ENCODE results near the gene SAXO1. TPM values are rescaled to one million over a fixed set of nuclear protein-coding genes. Genes with fewer than 3 reads are reported as not detected.
"Not testable (repeated sequence)": the region's sequence is repeated elsewhere in the genome, so short reads cannot be mapped to it uniquely, and the experiment has no call there.

SAXO1 gene
- total RNA-seq, 1 experiment from 2014 or later = not detected

DNA sequence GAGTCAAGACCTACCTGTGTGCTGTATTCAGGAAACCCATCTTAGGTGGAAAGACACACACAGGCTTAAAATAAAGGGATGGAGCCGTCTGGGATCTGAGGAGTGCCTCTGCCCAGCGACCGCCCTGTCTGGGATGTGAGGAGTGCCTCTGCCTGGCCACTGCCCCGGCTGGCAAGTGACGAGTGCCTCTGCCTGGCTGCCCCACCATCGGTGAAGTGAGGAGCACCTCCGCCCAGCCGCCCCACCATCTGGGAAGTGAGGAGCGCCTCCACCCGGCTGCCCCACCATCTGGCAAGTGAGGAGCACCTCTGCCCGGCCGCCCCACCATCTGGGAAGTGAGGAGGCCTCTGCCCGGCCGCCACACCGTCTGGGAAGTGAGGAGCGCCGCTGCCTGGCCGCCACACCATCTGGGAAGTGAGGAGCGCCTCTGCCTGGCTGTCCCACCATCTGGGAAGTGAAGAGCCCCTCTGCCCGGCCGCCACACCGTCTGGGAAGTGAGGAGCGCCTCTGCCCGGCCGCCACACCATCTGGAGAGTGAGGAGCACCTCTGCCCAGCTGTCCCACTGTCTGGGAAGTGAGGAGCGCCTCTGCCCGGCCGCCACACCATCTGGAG, 33.7 kb downstream of the SAXO1 start:
- DNase-seq (ENCODE audit: low read depth) = no peak

DNA sequence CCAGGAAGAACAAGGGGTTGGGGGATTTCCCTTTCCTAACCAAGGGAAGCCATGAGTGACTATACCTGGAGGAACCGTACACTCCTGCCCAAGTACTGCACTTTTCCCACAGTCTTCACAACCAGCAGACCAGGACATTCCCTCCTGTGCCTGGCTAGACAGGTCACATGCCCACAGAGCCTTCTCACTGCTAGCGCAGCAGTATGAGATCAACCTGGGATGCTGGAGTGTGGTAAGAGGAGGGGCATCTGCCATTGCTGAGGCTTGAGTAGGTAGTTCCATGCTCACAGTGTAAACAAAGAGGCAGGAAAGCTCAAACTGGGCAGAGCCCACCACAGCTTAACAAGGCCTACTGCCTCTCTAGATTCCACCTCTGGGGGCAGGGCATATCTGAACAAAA, 35.9 kb downstream of the SAXO1 start:
- no peak for DNase-seq (ENCODE audit: low read depth)

DNA sequence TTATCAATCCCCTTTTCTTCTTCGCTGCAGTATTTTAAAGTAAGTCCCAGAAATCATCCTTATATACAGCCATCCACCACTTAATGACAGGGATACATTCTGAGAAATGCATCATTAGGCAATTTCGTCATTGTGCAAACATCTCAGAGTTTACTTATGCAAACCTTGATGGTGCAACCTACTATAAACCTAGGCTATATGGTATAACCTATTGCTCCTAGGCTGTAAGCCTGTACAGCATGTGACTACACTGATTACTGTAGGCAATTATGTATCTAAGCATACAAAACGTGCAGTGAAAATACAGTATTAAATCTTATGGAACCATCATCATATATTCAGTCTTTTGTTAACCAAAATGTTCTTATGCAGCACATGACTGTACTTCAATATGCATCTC, 36.8 kb downstream of the SAXO1 start:
- DNase-seq (ENCODE audit: low read depth) = no peak

DNA sequence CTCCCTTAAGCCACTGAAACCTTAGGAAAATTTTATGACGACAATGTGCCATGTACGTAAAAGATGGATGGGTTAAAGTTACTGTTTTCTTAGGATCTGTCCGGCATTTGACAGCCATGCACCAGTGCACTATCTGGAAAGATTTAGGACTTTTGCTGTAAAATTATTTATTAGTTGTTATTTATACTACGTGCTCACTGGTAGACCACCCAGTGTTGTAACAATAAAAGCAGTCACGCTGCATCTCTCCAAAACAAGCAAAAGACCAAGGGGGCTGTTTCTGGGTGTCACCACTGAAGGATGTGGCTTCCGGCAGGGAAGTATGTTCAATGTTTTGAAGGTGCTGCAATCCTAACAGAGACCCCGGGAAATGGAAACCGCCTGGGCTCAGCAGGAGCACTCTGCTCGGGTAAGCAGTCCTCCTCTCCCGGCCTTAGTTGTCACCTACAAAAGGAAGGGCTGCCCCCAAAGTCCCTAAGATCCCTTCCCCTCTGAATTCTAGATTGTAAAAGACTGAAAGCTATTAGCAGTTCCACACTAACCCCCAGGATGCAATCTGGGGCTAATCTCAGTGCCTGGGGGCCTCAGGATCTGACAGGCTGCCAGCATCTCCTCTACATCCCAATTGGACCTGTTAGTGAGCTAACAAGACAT, 38.6 kb downstream of the SAXO1 start:
- DNase-seq (ENCODE audit: low read depth) = no peak

DNA sequence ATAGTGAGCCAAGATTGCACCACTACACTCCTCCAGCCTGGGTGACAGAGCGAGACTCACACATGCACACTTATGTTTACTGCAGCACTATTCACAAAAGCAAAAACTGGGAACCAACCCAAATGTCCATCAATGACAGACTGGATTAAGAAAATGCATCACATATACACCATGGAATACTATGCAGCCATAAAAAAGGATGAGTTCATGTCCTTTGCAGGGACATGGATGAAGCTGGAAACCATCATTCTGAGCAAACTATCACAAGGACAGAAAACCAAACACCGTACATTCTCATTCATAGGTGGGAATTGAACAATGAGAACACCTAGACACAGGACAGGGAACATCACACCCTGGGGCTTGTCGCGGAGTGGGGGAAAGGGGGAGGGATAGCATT, 41.8 kb downstream of the SAXO1 start:
- not testable (repeated sequence) for DNase-seq (ENCODE audit: low read depth)

DNA sequence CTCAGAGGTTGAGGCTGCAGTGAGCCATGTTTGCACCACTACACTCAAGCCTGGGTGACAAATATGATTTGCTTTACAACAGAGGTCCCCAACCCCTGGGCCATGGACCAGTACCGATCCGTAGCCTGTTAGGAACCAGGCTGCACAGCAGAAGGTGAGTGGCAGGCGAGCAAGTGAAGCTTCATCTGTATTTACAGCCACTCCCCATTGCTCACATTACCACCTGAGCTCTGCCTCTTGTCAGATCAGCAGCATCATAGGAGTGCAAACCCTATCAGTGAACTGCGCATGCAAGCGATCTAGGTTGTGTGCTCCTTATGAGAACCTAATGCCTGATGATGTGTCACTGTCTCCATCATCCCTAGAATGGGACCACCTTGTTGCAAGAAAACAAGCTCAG, 42.5 kb downstream of the SAXO1 start:
- DNase-seq (ENCODE audit: low read depth) = no peak

DNA sequence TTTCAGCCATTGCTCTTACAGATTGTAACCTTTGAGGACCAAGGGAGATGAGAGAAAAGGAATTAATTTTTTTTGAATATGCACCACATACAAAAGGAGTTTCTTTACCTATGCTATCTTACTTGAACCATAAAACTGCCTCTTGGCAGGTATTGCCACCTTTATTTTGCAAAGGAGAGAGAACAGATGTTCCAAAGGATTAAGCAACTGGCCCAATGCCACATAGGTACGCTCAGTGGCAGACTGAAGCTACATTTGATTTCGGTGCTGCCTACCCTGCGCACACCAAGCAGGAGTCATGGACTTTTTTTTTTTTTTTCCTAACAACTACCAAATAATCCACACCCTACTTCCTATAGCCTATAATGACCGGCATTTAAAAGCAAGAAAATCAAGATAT, 43.1 kb downstream of the SAXO1 start:
- no peak for DNase-seq (ENCODE audit: low read depth)

DNA sequence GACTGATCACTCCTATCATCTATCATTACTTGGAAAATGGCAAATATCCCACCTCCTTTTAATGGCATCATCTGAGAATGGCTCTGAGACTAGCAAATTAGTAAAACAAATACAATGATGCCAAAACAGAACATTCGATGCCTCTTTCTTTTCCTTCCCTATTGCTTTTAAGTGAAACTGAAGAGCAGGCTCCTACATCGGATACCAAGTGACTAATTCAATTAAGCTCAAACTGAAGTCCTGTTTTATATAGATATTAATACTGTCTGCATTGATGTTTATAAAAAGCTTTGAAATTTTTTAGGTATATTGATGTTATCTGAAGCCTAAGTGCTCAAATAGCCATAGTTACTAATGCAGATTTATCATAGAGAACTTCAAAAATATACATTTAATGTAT, 43.9 kb downstream of the SAXO1 start:
- DNase-seq (ENCODE audit: low read depth) = no peak

DNA sequence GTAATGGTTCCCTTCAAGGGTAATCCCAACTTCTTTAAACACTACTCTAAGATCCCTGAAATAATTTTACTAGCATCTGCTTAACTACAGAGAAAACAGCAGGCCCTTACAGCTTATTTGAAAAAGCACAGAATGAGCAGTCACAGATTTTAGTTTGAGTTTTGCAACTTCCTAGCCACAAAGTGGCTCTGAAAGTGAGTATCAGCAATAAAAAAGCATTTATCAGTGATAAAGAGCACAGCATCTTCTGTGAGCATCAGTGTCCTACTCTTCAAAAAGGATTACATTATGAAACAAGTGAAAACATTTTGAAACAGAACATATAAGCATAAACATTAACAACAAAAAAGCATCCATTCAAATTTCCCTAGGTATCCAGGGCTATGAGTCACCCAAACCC, 45.0 kb downstream of the SAXO1 start:
- DNase-seq (ENCODE audit: low read depth) = no peak

DNA sequence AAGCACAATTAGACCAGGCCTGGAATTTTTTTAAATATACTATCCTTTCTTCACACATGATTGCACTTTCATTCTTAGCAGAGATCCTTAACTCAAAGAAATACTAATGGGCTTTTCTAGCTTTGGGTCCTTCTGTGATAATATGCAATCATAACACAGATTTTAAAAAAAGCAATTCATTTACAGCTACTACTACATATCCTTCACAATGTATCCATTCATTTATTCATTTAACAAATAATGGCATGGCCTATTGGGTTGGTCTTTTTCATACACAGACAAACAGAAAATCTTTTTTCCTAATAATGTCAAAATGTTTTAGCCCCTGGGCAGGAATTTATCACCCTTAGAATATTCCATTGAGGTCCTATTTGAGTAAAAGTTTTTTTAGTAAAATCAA, 47.0 kb downstream of the SAXO1 start:
- DNase-seq (ENCODE audit: low read depth) = no peak

DNA sequence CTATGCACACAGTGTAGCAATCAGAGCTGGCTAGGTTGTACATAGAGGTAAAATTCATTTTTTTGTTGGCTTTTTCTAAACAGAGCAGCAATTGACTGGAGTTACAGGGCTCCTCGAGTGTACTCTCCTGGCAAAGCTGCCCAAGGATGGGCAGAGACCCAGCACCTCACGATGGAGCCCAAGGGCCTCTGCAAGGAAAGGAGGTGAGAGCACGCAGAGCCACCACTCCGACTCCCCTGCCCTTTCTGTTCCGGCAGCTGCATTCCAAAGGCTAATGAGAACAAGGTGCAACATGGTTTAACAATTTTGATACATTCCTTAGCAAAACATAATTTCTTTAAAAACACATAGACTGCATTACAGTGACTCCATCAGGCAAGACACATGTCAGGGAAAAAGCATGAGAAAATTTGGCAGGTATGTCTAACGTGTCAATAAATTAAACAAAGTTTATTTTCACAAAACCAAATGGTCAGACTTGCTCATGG, 47.5 kb downstream of the SAXO1 start:
- DNase-seq (ENCODE audit: low read depth) = no peak

DNA sequence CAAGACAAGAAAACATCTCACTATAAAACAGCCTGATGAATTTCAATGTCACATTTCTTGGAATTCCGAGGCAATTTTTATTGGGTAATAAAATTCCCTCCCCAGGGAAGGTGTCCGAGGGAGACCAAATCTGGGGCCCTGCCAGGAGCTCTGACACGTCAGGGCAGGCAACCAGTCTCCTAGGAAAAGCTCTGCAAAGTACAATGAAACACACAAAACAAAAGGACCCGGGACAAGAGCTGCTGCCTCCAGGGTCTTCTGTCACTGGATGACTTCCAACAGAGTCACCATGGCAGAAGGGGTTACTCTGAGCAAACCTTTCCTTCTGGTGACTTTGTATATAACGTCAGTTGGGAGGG, 50.8 kb downstream of the SAXO1 start:
- no peak for DNase-seq (ENCODE audit: low read depth)

DNA sequence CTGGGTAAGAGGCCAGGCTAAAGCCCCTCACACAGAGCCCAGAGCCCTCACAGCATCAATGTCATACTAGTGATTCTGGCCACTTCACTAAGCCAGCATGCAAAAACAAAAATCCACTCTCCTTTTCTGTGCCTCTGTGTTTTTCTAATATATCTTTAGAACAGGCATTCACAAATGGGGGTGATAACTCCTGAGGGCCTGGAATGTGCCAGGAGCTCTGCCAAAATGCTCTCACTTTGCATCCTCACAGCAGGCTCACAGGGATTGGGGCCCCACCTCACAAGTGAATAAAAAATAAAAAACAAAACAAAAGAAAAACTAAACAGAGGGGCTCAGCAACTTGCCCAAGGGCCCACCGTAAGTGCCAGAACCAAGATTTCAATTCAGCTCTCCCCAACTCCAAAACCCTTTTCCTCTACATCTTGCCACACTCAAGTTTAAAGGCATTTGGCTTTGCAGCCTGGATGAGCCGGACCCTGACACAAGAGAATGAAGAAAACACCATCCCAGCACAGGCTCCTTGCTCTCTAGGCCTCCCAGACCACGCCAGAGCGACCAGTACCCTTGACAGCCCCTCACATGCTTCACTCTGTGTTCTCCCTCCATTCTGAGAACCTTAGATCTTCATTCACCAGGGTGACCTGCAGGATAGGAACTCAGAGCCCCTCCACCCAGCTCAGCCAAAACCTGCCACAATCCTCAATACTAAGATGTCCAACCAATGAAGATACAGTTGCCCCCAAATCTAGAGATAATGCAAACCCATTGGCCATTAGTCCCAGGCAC, 51.3 kb downstream of the SAXO1 start:
- no peak for DNase-seq (ENCODE audit: low read depth)

DNA sequence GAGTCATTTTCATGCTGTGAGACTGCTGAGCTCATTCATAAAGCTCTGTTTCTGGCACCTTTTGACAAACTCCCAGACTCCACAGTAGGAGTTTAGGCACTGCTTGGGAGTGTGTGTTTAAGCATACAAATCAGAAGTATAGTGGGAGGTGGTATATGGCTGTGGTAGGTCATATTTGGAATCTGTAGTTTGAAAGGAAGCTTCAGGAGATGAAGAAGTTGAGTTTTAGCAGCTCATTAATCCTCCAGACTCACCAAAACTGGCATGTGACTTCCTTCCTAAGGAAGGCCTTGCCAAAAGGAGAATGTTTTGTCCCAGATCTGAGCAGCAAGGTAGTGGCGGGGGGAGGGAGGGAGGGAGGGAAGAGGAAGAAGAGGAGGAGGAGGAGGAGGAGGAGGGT, 52.8 kb downstream of the SAXO1 start:
- DNase-seq (ENCODE audit: low read depth) = peak; percentile 8

DNA sequence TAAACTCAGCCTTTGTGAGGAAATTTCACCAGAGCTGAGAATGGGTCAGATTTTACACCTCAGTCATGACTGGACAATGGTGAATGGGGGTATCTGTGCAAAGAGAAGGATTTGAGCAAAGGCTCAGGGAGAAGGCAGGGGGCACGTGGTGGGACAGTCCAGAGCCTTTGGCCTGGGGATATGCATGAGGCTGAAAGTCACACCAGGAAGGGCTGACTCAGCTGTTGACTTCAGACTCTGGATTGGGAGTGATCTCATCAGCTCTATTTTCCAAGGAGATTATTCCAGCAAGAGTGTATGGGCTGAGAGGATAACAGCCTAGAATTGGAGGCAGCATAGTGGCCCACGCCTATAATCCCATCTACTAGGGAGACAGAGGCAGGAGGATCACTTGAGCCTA, 53.6 kb downstream of the SAXO1 start:
- DNase-seq (ENCODE audit: low read depth) = peak; percentile 73

DNA sequence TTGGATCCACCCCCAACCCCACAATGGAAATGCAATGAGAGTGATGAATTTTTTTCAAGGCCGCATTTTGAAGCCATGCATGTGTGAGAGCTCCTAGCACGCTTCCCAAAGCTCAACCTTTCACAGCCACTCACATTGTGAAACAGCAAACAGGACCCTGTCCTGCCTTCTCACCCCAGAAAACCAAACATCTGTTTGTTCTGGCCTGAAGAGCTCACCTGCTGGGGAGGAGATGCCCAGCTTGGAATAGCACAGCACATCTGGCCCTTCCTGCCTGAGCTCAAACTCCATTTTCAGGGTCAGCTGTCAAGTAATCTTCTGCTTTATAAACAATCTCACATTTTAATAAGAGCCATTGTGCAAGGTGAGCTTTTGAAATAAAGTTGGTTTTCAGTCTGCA, 54.8 kb downstream of the SAXO1 start:
- DNase-seq (ENCODE audit: low read depth) = no peak

DNA sequence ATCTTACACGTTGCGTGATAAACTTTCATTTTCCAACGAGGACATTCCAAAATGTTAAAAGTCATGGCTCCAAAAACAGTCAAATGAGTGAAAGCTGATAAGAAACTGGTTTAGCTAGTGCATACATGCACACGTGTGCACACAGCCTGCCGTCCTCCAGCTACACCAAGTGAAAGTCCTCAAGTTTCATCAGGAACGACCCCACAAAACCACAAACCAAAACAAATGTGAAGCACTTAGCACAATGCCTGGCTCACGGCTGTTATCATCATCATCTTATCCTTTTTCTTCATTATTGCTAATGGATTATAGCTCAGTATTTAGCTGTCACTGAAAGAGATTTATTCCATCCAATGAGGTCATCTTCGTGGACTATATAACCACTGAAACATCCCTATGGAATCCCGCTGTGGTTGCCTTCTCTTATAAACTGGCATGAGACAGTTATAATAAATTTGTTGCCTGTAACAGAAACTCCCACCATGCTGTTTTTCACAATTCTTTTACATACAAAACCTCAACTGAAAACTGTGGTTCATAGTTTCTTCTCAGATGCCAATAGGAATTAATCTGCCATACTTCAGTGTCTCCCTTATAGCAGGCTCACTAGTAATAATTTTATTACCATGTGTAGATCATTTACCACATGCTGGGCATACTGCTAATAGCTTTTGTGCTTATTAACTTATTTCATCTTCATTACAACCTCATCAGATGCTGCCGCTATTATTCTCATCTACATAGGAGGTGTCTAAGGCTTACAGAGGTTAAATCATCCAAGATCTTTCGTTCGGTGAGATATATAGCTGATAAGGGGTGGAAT, 56.1 kb downstream of the SAXO1 start:
- peak; percentile 84 for DNase-seq (ENCODE audit: low read depth)

DNA sequence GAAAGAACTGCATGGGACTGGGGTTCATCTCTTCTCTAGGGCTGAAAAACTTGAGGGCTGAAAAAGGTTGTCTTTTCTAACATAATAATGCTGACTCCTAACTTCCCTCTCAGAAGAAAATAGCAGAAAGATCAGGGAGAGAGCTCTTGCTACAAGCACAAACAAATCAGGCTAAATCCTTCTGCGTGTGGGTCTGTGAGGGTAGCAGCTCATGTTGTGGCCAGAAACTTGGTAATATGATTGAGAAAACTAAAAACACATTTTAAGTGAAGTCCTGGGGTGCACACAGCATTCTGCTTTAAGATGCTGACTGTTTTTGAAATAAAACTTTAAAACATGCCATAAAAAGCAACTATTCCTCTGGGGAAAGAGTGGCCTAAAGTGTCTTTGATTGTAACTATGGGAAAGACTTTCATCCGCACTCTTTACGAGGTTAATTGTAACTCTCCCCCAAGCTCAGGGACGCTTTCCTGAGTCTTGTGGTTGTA, 56.7 kb downstream of the SAXO1 start:
- no peak for DNase-seq (ENCODE audit: low read depth)

DNA sequence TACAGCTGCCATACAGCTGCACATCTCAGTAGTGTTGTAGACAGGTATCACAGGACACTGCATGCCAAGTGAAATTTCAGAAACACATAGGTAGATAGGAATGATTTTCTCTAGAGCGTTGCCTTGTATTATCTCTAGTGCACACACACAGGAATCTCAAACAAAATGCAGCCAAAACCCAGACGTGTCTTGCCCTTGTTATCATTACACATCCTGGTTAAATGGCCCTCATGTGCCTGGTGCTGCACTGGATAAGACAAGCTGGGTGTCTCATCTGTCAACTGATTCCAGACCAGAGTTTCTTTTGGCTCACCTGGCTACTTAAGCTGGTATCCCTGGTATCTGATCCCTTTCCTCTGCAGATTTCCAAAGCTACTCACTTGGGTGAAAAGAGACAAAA, 59.7 kb downstream of the SAXO1 start:
- DNase-seq (ENCODE audit: low read depth) = no peak

DNA sequence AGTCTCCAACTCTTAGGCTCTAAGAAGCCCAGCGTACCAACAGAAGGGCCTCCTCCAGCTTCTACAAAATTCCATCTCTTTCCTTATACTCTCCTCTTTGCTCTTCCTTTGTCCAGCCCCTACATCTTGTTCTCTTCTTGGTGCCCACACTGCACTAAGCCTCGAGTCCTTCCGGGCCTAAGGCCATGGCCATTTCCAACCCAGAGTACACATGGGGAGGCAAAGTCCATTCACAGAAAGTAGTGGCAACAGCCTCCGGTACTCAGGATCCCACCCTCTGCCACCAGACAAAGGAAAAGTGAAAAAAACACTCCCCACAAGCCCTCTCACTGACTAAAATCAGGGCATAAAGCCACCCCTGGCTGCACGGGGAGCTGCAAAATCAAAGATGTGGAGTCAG, 60.3 kb downstream of the SAXO1 start:
- DNase-seq (ENCODE audit: low read depth) = no peak

DNA sequence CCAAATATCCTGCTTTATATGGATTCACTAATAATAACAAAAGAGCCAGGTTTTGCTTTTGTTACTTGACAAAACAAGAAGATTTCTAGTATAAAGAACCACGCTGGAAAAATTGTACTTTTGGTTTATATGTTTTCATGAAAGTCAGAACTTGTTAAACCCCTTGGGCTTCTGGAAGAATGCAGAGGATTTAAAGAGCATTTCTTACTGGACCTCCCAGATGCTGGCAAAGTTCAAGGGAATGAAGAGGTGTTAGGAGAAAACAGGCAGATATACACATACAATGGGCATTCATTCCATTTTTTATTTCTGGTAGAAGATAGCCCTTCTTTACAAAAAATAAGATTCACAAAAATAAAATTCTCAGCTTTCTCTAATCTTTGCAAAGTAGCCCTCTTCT, 61.1 kb downstream of the SAXO1 start:
- DNase-seq (ENCODE audit: low read depth) = no peak

DNA sequence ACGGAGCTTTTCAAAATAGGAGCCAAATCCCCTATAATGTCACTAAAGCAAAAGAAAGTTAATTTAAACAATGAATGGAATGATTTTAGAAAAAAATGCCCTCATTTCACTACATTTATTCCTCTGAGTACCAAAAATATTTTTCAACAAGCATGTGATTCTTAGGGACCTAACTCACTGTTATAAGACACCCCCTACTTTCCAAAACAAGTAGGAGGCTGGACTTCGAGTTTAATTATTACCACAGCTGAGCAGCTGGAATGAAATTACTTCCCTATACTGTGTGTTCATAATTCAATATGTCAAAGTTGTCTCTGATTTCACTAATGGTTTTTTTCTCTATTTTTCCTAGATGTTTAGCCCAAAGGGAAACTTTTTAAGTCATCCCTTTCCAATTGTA, 61.6 kb downstream of the SAXO1 start:
- no peak for DNase-seq (ENCODE audit: low read depth)
